Stimulated activated CD8-positive, alpha-beta memory T cell treated with anti-CD3 and anti-CD28 coated beads, Interleukin-15, amount 100 ng/mL, for 24 hours (primary cell): ENCODE results near the gene OR9A2.
A peak's percentile ranks its signal among the peaks of the same experiment; 100 is the strongest.
"Not testable (repeated sequence)": the region's sequence is repeated elsewhere in the genome, so short reads cannot be mapped to it uniquely, and the experiment has no call there.

Experiments
- DNase-seq: peaks from one replicate; pipeline ENCODE4 v3.0.0-alpha.2; 2020; ENCODE audit warnings: low read depth

Gene OR9A2

GRCh38 chr7:143018931-143019330 is 8.0 kb downstream of the OR9A2 start:
- DNase-seq = no peak

GRCh38 chr7:143016996-143017395 is 9.9 kb downstream of the OR9A2 start:
- DNase-seq = no peak

- DNase-seq = no peak
These were observed 10.9 kb downstream of the OR9A2 start for GRCh38 chr7:143015926-143016490.

GRCh38 chr7:143015084-143015483 is 11.8 kb downstream of the OR9A2 start:
- DNase-seq = no peak

GRCh38 chr7:143013893-143014292 is 13.0 kb downstream of the OR9A2 start:
- DNase-seq = no peak

GRCh38 chr7:143013473-143013872 is 13.5 kb downstream of the OR9A2 start:
- no peak for DNase-seq

GRCh38 chr7:143012409-143012808 is 14.5 kb downstream of the OR9A2 start:
- no peak for DNase-seq

- no peak for DNase-seq
These were observed 14.9 kb downstream of the OR9A2 start for GRCh38 chr7:143012001-143012400.

- peak; percentile 75 for DNase-seq
These were observed 18.7 kb downstream of the OR9A2 start for GRCh38 chr7:143008007-143008901.

GRCh38 chr7:143005632-143006260 is 21.2 kb downstream of the OR9A2 start:
- no peak for DNase-seq

GRCh38 chr7:143003393-143004051 is 23.4 kb downstream of the OR9A2 start:
- DNase-seq = no peak

GRCh38 chr7:143002898-143003297 is 24.0 kb downstream of the OR9A2 start:
- DNase-seq = no peak

- DNase-seq = no peak
These were observed 24.8 kb downstream of the OR9A2 start for GRCh38 chr7:143002106-143002505.

GRCh38 chr7:143000648-143001047 is 26.3 kb downstream of the OR9A2 start:
- no peak for DNase-seq

GRCh38 chr7:142999793-143000192 is 27.1 kb downstream of the OR9A2 start:
- no peak for DNase-seq

GRCh38 chr7:142998966-142999365 is 28.0 kb downstream of the OR9A2 start:
- DNase-seq = no peak

- no peak for DNase-seq
These were observed 29.4 kb downstream of the OR9A2 start for GRCh38 chr7:142997456-142997989.

- no peak for DNase-seq
These were observed 34.5 kb downstream of the OR9A2 start for GRCh38 chr7:142992427-142992826.

GRCh38 chr7:142984297-142984696 is 42.6 kb downstream of the OR9A2 start:
- DNase-seq = no peak

- no peak for DNase-seq
These were observed 43.1 kb downstream of the OR9A2 start for GRCh38 chr7:142983825-142984224.

- DNase-seq = not testable (repeated sequence)
These were observed 48.5 kb downstream of the OR9A2 start for GRCh38 chr7:142978402-142978801.
